Ishikawa (cell line): ENCODE results near the gene MTOR.

Experiments used
- CEBPB ChIP-seq: IDR thresholded peaks from 2 replicates; pipeline ENCODE4 v1.6.1; 2012
- CREB1 ChIP-seq: IDR thresholded peaks from 2 replicates; pipeline ENCODE4 v1.6.1; 2012; ENCODE audit warnings: low read depth
- EGR1 ChIP-seq: IDR thresholded peaks from 2 replicates; pipeline ENCODE4 v1.6.1; 2012
- EP300 ChIP-seq: IDR thresholded peaks from 2 replicates; pipeline ENCODE4 v1.6.1; 2012; ENCODE audit warnings: borderline replicate concordance
- FOXM1 ChIP-seq: IDR thresholded peaks from 2 replicates; pipeline ENCODE4 v1.6.1; 2012; ENCODE audit warnings: low read depth, borderline replicate concordance
- MAX ChIP-seq: IDR thresholded peaks from 2 replicates; pipeline ENCODE4 v1.6.1; 2012
- NFIC ChIP-seq: IDR thresholded peaks from 2 replicates; pipeline ENCODE4 v1.6.1; 2012
- RAD21 ChIP-seq: IDR thresholded peaks from 2 replicates; pipeline ENCODE4 v1.6.1; 2012; ENCODE audit warnings: low read depth
- REST ChIP-seq: IDR thresholded peaks from 2 replicates; pipeline ENCODE4 v1.6.1; 2012; ENCODE audit warnings: low read depth, mild to moderate bottlenecking
- TAF1 ChIP-seq: IDR thresholded peaks from 2 replicates; pipeline ENCODE4 v1.6.1; 2012; ENCODE audit warnings: low read depth, mild to moderate bottlenecking
- TCF12 ChIP-seq: IDR thresholded peaks from 2 replicates; pipeline ENCODE4 v1.6.1; 2012; ENCODE audit warnings: low read depth
- TEAD4 ChIP-seq: IDR thresholded peaks from 2 replicates; pipeline ENCODE4 v1.6.1; 2012
- USF1 ChIP-seq: IDR thresholded peaks from 2 replicates; pipeline ENCODE4 v1.6.1; 2012
- YY1 ChIP-seq: IDR thresholded peaks from 2 replicates; pipeline ENCODE4 v1.6.1; 2012; ENCODE audit warnings: low read depth
- ZBTB7A ChIP-seq: IDR thresholded peaks from 2 replicates; pipeline ENCODE4 v1.6.1; 2012; ENCODE audit warnings: low read depth

The MTOR gene

GRCh38 chr1:11178021-11179015, 84.0 kb downstream of the MTOR start:
- TF ChIP-seq TCF12 (peak; percentile 54; the same call in 1 of the 2 replicates), CEBPB (no peak), NFIC (peak; percentile 79), TEAD4 (0 out of 2 replicates have a peak, but pooled peaks have one; percentile 11), ZBTB7A (no peak)

GRCh38 chr1:11176081-11176706, 86.2 kb downstream of the MTOR start:
- TF ChIP-seq MAX (no peak), REST (no peak), RAD21 (no peak), FOXM1 (no peak), CEBPB (no peak), EGR1 (no peak), CREB1 (no peak)

- no peak for TF ChIP-seq TCF12
- no peak for TF ChIP-seq EP300
- no peak for TF ChIP-seq CEBPB
- TF ChIP-seq RAD21, result no peak
- TF ChIP-seq TEAD4, result no peak
- no peak for TF ChIP-seq TAF1
- no peak for TF ChIP-seq FOXM1
- TF ChIP-seq ZBTB7A, result no peak
- no peak for TF ChIP-seq REST
Measured at GRCh38 chr1:11175461-11175860, 86.9 kb downstream of the MTOR start.

- TF ChIP-seq TEAD4 (no peak), YY1 (no peak), TAF1 (no peak), CREB1 (no peak), CEBPB (no peak), EP300 (no peak), RAD21 (no peak), REST (no peak), TCF12 (no peak), ZBTB7A (no peak), MAX (no peak), USF1 (no peak), FOXM1 (no peak), EGR1 (no peak), NFIC (no peak)
Measured at GRCh38 chr1:11174261-11174942, 87.9 kb downstream of the MTOR start.
